ENCODE results near the gene DENND1A.
A peak's percentile ranks its signal among the peaks of the same experiment; 100 is the strongest.

Gene DENND1A

GRCh38 chr9:123361731-123362510, 568.0 kb downstream of the DENND1A start:
- ChIA-PET POLR2A (interaction anchor here (0.7 to 1.1 kb wide), 1 partner anchor 14 kb away, joined by 3 read pairs; no protein-coding TSS in a partner anchor), CTCF (interaction anchor here (2.1 kb wide), 1 partner anchor 24 kb away, joined by 8 read pairs; no protein-coding TSS in a partner anchor)
- DNase-seq (ENCODE audit: extremely low spot score), result no peak
- TF ChIP-seq SUZ12 (IDR thresholded peaks at IDR 0.05) (no peak), SP1 (IDR thresholded peaks at IDR 0.05) (no peak), LEF1 (IDR thresholded peaks at IDR 0.05; ENCODE audit: borderline replicate concordance) (no peak), PKNOX1 (IDR thresholded peaks at IDR 0.05) (no peak), ARNT (IDR thresholded peaks at IDR 0.05) (no peak), ZNF384 (IDR thresholded peaks at IDR 0.05) (no peak), HDGF (IDR thresholded peaks at IDR 0.05; ENCODE audit: borderline replicate concordance) (no peak), L3MBTL2 (conservative IDR thresholded peaks at IDR 0.05) (no peak), CTBP1 (IDR thresholded peaks at IDR 0.05; ENCODE audit: borderline replicate concordance) (no peak), FOXA1 (IDR thresholded peaks at IDR 0.05) (no peak), FOXK2 (IDR thresholded peaks at IDR 0.05) (no peak), BHLHE40 (IDR thresholded peaks at IDR 0.05; ENCODE audit: borderline replicate concordance) (no peak), NFRKB (IDR thresholded peaks at IDR 0.05) (no peak), FOXM1 (IDR thresholded peaks at IDR 0.05; ENCODE audit: borderline replicate concordance) (no peak), ELF4 (IDR thresholded peaks at IDR 0.05) (no peak), TARDBP (IDR thresholded peaks at IDR 0.05) (no peak)

DNA sequence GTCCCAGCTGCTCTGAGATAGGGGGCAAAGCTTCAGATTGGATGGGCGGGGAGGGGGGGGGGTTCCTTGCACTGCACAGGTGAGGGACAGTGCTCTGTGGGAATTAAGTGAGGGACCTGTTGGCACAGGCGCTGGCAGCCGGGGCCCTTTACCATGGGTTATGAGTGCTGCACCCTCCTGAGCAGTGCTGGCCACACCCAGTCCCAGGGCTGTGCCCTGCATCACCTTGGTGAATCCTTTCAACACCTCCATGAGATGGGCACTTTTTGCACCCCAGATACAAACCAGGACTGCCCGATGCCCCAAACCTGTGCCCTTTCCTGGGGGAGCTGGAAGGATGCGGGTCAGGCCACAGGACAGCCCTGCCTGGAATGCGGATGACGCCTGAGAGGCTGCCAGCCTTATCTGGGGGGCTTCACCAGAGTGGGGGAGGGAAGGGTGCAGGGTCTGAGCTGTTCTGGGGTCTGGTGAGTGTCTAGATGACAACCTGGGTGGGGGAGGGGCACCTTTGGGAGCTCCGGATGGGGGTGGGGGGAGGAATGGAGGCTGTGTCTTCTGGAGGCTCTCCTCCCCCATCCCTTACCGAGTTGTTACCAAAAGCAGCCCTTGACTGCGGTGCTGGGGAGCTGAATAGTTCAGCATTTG, 568.7 kb downstream of the DENND1A start:
- CTCF ChIA-PET, result interaction anchor here (2.1 kb wide), 1 partner anchor 24 kb away, joined by 8 read pairs; no protein-coding TSS in a partner anchor
- DNase-seq (ENCODE audit: extremely low spot score), result no peak
- TF ChIP-seq NFRKB (IDR thresholded peaks at IDR 0.05) (no peak), FOXM1 (IDR thresholded peaks at IDR 0.05; ENCODE audit: borderline replicate concordance) (no peak), HDGF (IDR thresholded peaks at IDR 0.05; ENCODE audit: borderline replicate concordance) (no peak), PKNOX1 (IDR thresholded peaks at IDR 0.05) (no peak), SUZ12 (IDR thresholded peaks at IDR 0.05) (no peak), LEF1 (IDR thresholded peaks at IDR 0.05; ENCODE audit: borderline replicate concordance) (no peak), SP1 (IDR thresholded peaks at IDR 0.05) (no peak), L3MBTL2 (conservative IDR thresholded peaks at IDR 0.05) (no peak), CTBP1 (IDR thresholded peaks at IDR 0.05; ENCODE audit: borderline replicate concordance) (no peak), TARDBP (IDR thresholded peaks at IDR 0.05) (no peak), ELF4 (IDR thresholded peaks at IDR 0.05) (no peak)
- POLR2A ChIA-PET, result interaction anchor here (1.0 to 1.1 kb wide), 2 partner anchors 8 to 15 kb away, joined by 3 read pairs; no protein-coding TSS in a partner anchor

DNA sequence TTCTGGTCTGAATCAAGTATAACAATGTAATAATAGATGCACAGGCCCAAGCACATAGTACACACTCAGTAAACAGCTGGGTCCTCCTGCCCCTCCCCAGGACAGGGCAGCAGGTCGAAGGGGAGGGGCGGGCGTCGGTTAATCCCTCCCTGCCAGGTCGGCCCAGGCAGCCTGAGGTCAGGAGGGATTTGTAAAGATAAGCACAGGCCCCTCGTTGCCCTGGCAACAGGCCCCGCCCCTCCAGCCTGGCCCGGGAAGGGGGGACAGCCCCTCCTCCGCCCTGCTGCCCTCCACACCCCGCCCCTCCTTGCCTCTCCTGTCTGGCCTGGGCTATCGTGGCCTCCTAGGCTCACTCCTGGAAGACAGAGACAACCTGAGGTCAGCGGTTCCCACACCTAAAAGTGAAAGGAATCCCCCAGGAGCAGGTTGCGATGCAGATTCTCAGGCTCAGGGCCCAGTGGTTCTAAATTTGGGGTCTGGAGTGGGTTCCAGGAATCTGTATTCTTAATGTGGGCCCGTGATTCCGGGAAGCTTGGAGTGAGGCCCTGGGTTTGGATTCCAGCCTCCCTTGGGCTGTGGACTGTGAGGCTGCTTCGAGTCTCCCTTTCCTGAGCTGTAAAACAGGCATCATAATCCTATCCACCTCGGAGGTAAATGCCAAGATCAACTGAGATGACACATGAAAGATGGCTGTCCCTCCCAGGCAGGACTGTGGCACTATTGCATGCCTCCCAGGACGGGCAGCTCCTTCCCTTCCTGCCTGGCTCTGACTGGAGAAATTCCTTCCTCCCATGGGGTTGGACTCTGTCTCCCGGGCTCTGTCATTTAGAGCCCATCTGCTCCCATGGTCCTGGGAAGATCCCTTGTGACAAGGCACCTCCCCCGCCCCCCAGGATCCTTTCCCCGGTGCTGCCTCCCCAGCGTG, 569.5 kb downstream of the DENND1A start:
- CTCF ChIA-PET, result interaction anchor here (2.1 kb wide), 1 partner anchor 25 kb away, joined by 8 read pairs; no protein-coding TSS in a partner anchor
- peak; percentile 72 for DNase-seq (ENCODE audit: extremely low spot score)
- no peak for TF ChIP-seq HDGF (IDR thresholded peaks at IDR 0.05; ENCODE audit: borderline replicate concordance)
- no peak for TF ChIP-seq CTBP1 (IDR thresholded peaks at IDR 0.05; ENCODE audit: borderline replicate concordance)
- TF ChIP-seq BHLHE40 (IDR thresholded peaks at IDR 0.05; ENCODE audit: borderline replicate concordance), result no peak
- TF ChIP-seq FOXM1 (IDR thresholded peaks at IDR 0.05; ENCODE audit: borderline replicate concordance), result no peak
- POLR2A ChIA-PET, result interaction anchor here (1.0 to 1.1 kb wide), 2 partner anchors 8 to 15 kb away, joined by 3 read pairs; no protein-coding TSS in a partner anchor

DNA sequence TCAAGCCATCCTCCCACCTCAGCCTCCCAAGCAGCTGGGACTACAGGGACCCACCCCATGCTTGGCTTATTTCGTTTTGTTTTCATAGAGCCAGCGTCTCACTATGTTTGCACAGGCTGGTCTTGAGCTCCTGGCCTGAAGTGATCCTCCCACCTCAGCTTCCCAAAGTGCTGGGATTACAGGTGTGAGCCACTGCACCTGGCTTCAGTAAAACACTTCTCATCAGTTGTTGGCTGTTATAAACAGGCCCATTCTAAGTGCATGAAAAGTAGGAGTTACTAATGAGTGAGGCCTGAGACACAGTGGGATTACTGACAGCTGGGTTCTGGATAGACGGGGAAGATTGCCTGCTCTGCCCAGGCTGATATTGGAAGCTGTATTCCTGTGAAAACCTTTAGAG, 570.4 kb downstream of the DENND1A start:
- CTCF ChIA-PET, result no interaction called here
- DNase-seq (ENCODE audit: extremely low spot score), result no peak
- no peak for TF ChIP-seq FOXM1 (IDR thresholded peaks at IDR 0.05; ENCODE audit: borderline replicate concordance)
- no peak for TF ChIP-seq TARDBP (IDR thresholded peaks at IDR 0.05)
- TF ChIP-seq L3MBTL2 (conservative IDR thresholded peaks at IDR 0.05), result no peak
- no peak for TF ChIP-seq ZNF384 (IDR thresholded peaks at IDR 0.05)
- TF ChIP-seq LEF1 (IDR thresholded peaks at IDR 0.05; ENCODE audit: borderline replicate concordance), result no peak
- no peak for TF ChIP-seq FOXA1 (IDR thresholded peaks at IDR 0.05)
- no peak for TF ChIP-seq PKNOX1 (IDR thresholded peaks at IDR 0.05)
- no peak for TF ChIP-seq ELF4 (IDR thresholded peaks at IDR 0.05)
- TF ChIP-seq BHLHE40 (IDR thresholded peaks at IDR 0.05; ENCODE audit: borderline replicate concordance), result no peak
- no peak for TF ChIP-seq FOXK2 (IDR thresholded peaks at IDR 0.05)
- TF ChIP-seq CTBP1 (IDR thresholded peaks at IDR 0.05; ENCODE audit: borderline replicate concordance), result no peak
- TF ChIP-seq HDGF (IDR thresholded peaks at IDR 0.05; ENCODE audit: borderline replicate concordance), result no peak
- no peak for TF ChIP-seq NFRKB (IDR thresholded peaks at IDR 0.05)
- POLR2A ChIA-PET, result no interaction called here

DNA sequence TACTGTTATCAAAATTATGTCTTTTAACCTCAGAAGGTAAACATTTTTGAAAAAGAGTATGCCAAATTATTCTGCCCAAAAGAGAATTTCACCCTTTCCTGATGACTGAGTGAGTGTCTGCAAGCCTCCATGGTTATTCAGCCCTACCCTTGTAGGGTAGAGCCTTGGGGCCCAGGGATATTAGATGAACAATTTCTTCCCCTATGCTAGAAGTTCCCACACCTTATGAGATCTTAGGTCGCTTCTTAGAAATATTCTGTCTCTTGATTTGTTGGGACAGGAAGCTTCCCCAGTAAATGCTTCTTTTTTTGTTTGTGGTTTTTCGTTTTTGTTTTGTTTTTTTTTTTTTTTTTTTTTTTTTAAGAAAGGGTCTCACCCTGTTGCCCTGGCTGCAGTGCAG, 570.8 kb downstream of the DENND1A start:
- CTCF ChIA-PET, result no interaction called here
- POLR2A ChIA-PET, result no interaction called here
- no peak for DNase-seq (ENCODE audit: extremely low spot score)
- no peak for TF ChIP-seq ELF4 (IDR thresholded peaks at IDR 0.05)
- TF ChIP-seq ARNT (IDR thresholded peaks at IDR 0.05), result no peak
- no peak for TF ChIP-seq LEF1 (IDR thresholded peaks at IDR 0.05; ENCODE audit: borderline replicate concordance)
- TF ChIP-seq FOXK2 (IDR thresholded peaks at IDR 0.05), result no peak
- TF ChIP-seq NFRKB (IDR thresholded peaks at IDR 0.05), result no peak
- TF ChIP-seq HDGF (IDR thresholded peaks at IDR 0.05; ENCODE audit: borderline replicate concordance), result no peak
- TF ChIP-seq BHLHE40 (IDR thresholded peaks at IDR 0.05; ENCODE audit: borderline replicate concordance), result no peak
- TF ChIP-seq TARDBP (IDR thresholded peaks at IDR 0.05), result no peak
- no peak for TF ChIP-seq SP1 (IDR thresholded peaks at IDR 0.05)
- no peak for TF ChIP-seq FOXM1 (IDR thresholded peaks at IDR 0.05; ENCODE audit: borderline replicate concordance)
- no peak for TF ChIP-seq PKNOX1 (IDR thresholded peaks at IDR 0.05)
- TF ChIP-seq ZNF384 (IDR thresholded peaks at IDR 0.05), result no peak
- no peak for TF ChIP-seq CTBP1 (IDR thresholded peaks at IDR 0.05; ENCODE audit: borderline replicate concordance)
- TF ChIP-seq FOXA1 (IDR thresholded peaks at IDR 0.05), result no peak
- TF ChIP-seq L3MBTL2 (conservative IDR thresholded peaks at IDR 0.05), result no peak
- TF ChIP-seq SUZ12 (IDR thresholded peaks at IDR 0.05), result no peak

Data from HEK293T (cell line).